ENCODE data around the gene KIAA1614.
A peak's percentile ranks its signal among the peaks of the same experiment; 100 is the strongest.

KIAA1614 gene

GRCh38 chr1:180907313-180908055 is 5.2 kb upstream of the KIAA1614 start:
- no peak for DNase-seq

DNA sequence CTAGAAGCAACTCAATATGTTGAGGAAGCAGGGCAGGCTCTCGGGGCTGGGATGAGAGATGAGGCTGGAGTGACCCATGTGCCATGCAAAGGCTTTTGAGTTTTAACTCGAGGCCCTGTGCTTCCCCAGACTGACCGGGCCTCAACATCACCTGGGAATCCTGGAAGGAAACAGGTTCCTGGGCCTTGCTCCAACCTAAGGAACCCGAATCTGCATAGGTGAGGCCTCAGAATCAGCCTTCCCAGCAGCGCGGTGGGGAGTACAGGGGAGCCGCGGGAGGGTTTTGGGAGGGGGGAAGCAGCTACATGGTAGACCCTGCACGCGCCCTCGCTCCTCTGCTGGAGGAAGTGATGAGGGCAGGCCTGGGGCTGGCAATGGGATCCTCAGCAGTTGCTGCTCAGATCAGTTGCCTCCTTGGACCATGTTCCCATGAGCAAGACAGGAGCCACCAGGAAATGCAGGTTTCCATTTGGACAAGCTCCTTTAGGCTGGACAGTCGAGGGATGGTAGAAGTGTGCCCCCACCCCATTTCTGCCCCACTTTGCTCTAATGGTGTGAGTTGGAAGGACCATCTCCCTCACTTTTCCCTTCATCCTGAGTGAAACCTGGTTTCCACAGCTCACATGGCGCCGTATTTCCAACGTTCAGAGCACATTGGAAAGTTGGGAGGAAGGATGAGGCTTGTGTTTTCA is 4.5 kb upstream of the KIAA1614 start:
- DNase-seq: no peak

GRCh38 chr1:180909005-180909414 is 3.7 kb upstream of the KIAA1614 start:
- no peak for DNase-seq

DNA sequence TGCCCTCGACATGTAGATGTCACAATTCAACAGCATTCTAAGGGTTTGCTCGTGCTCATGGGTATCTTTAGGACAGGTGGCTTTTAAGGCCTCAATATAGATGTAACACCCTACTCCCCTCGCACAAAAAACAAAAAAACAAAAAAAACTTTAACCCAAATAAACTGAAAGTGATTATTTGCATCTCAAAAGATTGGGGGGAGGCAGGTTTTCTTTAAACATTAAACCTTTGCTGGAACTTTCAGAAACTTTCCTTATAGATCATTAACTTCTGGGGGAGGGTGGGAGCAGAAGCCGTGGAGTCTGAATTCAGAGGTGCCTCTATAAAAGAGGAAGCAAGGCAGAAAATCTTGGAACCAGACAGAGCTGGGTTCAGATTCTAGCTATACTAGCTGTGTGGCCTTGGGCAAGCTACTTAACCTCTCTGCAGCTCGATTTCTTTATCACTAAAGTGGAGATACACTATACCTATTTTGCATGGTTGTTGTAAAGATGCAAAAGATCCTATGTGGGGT is 3.2 kb upstream of the KIAA1614 start:
- no peak for DNase-seq

DNA sequence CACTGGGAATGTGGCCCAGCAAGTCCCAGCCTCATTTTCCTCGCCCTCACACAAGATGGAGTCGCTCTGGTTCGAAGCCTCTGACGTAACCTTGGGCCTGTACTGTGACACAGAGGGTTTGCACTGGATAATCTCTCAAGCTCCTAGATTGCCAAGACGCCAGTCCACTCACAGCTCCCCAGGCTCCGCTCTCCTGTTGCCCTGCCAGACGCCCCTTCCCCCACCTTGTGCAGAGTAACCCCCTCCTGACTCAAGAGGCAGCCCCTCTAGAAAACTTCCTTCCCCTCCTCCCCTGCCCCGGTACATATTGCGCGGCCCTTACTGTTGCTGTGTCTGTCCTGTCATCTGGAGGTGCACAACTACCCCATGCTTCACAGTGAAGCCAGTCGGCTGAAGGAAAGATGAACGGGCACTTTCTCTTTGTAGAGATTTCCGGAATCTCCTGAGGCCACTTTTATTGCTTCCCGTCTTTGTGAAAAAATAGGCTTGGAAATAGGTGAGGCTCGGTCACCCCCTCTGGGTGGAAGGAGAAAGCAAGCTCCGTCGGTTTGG is 981 bp upstream of the KIAA1614 start:
- DNase-seq: no peak

DNA sequence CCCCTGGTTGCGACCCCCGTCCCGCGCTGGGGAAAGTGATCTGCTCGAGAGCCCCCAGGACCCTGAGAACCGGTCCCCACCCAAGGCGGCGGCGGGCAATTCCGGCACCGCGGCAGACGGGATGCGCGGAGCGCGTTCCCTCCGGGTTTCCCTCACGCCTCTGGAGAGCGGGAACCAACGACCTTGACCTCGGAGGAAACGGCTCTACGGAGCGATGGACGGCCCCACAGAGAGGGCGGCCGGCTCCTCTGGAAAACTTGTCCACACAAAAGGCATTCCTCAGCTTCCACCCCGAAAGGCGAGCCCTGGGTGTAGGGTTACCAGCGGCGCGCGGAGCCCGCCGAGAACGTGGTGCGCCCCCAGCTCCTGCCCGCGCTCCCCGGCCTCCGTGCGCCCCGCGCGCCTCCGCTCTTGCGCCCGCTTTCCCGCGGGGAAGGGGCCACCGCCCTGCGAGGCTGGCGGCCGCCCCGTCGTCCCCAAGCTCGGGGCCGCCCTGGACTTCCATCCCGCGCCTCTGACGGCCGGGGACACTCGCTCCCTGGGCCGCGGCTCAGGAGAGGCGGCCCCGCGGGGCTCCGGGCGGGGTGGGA is 391 bp upstream of the KIAA1614 start:
- no peak for DNase-seq

DNA sequence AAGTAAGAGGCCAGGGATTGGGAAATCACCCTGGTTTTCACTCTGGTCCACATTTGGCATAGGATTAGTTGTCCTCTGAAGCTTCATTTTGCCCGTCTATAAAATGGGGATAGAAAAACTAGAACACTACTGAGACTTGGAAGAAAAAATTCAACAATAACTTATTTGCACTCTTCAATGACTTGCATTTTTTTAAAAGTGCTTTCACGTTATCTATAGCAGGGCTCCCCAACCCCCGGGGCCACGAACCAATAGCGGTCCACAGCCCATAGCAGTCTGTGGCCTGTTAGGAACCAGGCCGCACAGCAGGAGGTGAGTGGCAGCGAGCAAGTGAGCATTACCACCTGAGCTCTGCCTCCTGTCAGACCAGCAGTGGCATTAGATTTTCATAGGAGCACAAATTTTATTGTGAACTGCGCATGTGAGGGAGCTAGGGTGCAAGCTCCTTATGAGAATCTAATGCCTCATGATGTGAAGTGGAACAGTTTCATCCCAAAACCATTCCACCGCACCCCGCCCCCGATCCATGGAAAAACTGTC is 2.8 kb downstream of the KIAA1614 start:
- no peak for DNase-seq

DNA sequence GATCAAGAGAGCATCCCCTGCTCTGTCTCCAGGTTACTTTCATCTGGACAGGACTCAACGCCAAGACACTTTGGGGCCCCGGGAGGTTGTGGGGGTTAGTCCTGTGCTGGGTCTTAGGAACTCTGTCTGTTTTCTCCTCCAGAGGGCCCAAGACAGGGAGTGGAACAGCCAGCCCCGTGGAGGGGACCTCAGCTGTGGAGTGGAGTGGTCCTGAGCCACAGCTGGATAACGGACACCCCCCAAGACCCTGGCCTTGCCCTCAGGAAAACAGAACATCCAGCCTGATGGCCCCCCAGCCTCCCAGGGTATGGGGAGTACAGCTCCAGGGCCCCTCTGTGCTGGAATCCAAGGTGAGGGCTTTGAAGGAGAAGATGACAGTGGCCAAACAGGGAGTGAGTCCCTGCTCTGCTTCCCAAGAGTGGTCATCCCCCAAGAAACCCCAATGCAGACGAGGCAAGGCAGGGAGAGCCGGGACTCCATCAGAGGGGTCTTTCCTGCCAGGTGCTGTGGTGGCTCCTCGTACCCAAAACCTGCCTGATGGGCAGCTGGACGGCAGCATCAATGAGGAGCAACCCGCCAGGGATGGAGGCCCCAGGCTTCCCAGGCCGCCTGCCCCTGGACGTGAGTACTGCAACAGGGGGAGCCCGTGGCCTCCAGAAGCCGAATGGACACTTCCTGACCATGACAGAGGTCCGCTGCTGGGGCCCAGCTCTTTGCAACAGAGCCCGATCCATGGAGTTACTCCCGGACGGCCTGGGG is 3.5 kb downstream of the KIAA1614 start:
- DNase-seq: no peak

DNA sequence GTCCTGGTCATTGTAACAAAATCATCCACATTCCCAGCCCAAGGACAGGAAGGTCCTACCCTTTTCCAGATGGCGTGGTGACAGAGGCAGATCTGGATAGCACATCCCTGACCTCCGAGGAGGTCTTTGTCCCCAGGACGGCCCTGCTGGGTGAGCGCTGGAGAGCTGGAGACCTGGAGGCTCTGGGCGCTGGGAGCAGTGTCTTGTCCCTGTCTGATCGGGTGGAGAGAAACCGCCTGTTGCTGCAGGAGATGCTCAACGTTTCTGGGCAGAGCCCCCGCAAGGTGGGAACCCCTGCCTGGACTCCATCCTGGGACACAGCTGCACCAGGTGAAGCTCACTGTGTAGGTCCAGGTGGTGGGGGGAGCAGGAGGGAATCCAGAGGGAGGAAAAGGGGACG is 4.1 kb downstream of the KIAA1614 start:
- DNase-seq: no peak

GRCh38 chr1:180917306-180918065 is 4.8 kb downstream of the KIAA1614 start:
- peak; percentile 33 for DNase-seq

- no peak for DNase-seq
Observed at GRCh38 chr1:180918519-180918918, 5.8 kb downstream of the KIAA1614 start.

GRCh38 chr1:180919183-180919700 is 6.5 kb downstream of the KIAA1614 start:
- no peak for DNase-seq

GRCh38 chr1:180920193-180920592 is 7.5 kb downstream of the KIAA1614 start:
- no peak for DNase-seq

DNA sequence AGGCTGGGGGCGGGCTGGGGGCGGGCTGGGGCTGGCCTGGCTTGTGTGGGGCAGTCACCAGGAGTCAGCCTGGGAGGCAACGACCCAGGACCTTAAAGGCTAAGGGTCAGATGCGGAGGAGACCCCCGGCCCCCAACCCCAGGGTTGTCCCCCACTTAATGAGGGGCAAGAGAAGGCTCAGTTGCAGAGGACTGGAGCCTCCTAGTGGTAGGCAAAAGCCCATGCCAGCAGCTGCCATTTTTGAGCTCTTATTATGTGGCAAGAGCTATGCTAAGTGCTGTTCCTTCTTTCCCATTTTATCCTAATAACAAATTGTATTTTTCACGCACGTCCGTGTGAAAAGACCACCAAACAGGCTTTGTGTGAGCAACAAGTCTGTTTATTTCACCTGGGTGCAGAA is 8.0 kb downstream of the KIAA1614 start:
- DNase-seq: peak; percentile 22

DNA sequence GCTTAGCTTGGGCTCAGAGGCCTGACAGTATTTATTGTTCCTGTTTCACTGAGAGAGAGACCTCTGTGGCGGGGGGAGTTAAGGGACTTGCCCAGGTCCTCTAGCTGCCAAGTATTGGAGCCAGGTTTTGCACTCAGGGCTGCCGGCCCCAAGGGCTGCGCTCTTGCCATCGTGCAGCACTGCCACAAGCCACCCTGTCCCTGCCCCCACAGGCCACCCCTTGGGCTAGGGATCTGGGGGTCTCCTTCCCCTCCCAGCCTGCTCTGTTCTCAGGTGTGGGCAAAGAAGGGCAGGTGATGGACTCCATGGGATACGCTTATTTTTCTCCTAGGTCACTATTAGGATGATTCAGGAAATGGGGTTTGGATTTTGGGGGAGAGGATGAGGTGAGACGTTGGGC is 8.7 kb downstream of the KIAA1614 start:
- DNase-seq: no peak

GRCh38 chr1:180921891-180922630 is 9.4 kb downstream of the KIAA1614 start:
- no peak for DNase-seq

- DNase-seq: no peak
Observed at GRCh38 chr1:180922631-180923015, 9.9 kb downstream of the KIAA1614 start.

- DNase-seq: peak; percentile 53
Observed at GRCh38 chr1:180923021-180923841, 10.5 kb downstream of the KIAA1614 start.

DNA sequence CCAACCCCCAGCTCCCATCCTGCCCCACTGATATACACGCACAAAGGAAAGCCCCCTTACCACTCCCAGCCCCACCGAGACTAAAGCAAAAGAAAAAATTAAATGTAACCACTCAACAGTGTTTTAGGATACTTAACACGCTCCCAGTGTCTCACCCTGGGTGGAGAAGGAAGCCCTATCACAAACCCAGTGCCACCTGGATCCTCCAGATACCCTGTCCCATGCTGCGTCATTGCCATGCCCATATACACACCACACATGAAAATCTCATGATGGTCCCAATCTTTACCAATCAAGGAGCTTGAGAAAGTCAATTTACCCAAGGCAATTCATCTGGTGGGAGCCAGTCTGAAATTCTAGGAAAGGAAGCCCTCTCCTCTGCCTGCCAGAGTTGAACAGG is 11.2 kb downstream of the KIAA1614 start:
- DNase-seq: no peak

- DNase-seq: no peak
Observed at GRCh38 chr1:180924939-180925338, 12.2 kb downstream of the KIAA1614 start.
